C4-2B (cell line): Measurements from ENCODE around the gene FCRL1.

Experiments
- CTCF ChIP-seq: fragments of 450-650 bp; conservative IDR thresholded peaks from 2 replicates; pipeline ENCODE4 v1.5.1; 2017; ENCODE audit warnings: mild to moderate bottlenecking
- ZFX ChIP-seq: fragments of 450-650 bp; IDR thresholded peaks from 2 replicates; pipeline ENCODE4 v1.6.1; 2017

DNA sequence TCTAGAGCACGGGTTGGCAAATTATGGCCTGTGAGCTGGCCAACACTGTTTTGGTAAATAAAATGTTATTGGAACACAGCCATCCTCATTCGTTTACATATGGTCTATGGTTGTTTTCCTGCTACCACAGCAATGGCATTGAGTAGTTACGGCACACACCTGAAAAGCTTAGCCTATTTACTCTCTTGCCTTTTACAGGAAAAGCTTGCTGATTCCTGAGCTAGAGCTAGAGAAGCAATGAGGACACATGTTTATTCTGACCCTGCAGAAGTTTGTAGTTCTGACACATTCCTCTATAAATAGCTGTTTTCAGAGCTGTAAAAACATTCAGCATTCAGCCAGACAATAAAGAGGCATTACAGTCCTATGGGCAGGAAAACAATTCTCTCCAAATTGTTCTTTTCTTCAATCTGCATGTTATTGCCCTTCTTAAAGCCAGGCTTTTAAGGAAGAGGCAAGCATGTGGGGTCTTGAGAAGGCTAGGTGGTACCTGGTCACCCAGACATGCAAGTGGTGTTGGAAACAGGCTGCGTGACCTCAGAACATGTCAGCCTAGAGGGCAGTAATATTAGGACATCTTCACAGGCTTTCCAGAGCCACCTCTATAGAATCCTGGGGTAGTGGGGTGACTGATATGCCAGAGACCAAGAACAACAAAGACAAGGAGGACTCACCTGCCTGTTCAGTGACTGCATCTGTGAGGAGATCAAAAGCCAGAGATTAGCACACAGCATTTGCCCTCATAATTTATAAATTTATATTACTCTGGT is 44.6 kb downstream of the FCRL1 start:
- TF ChIP-seq CTCF, result no peak
- TF ChIP-seq ZFX, result no peak
